Lower leg skin (tissue), 3 donors: ENCODE data around the gene NARS2.

ENCODE experiments used
- CTCF ChIP-seq, 3 donors: fragments of 450-650 bp; IDR thresholded peaks; one replicate each; pipeline ENCODE4 v1.5.1; 2016; ENCODE audit warnings: antibody characterized with exemption in 3 of 3, mild to moderate bottlenecking in 3 of 3, moderate library complexity in 2 of 3
- POLR2A ChIP-seq, 2 donors: fragments of 450-650 bp; IDR thresholded peaks; one replicate each; pipeline ENCODE4 v1.6.1; 2016 to 2017; ENCODE audit warnings: antibody characterized with exemption in 2 of 2, mild to moderate bottlenecking in 1 of 2, moderate library complexity in 1 of 2

- TF ChIP-seq CTCF (IDR thresholded peaks at IDR 0.05) (no peak), POLR2A (IDR thresholded peaks at IDR 0.05) (no peak)
These were observed 168.9 kb downstream of the NARS2 start for GRCh38 chr11:78405805-78406204.
